CD14-positive monocyte (primary cell): ENCODE data around the gene PLAC9. TPM values are rescaled to one million over a fixed set of nuclear protein-coding genes. Genes with fewer than 3 reads are reported as not detected.

Source experiments
- DNase-seq, 3 donors: peaks; one replicate each; pipeline ENCODE4 v3.0.0-alpha.2; 2011 to 2022
- H2AFZ ChIP-seq: 2 replicates; pipeline ENCODE4 v1.6.0; 2012; ENCODE audit warnings: mild to moderate bottlenecking, low read depth, low read length, inconsistent platforms; ENCODE audit not compliant: insufficient read depth, poor library complexity, severe bottlenecking
- H3K27ac ChIP-seq, 2 donors: 1 replicate in 1 of 2; 2 replicates in 1 of 2; pipeline ENCODE4 v1.5.1; 2012 to 2013; ENCODE audit warnings: low read length in 2 of 2, control low read depth in 1 of 2, inconsistent platforms in 1 of 2, low read depth in 1 of 2, mild to moderate bottlenecking in 1 of 2
- H3K27me3 ChIP-seq, 2 donors: one replicate each; pipeline versions ENCODE4 v1.6.0 to v1.6.1; 2011 to 2013; ENCODE audit warnings: low read length in 2 of 2; ENCODE audit not compliant: control insufficient read depth in 2 of 2, insufficient read depth in 2 of 2
- H3K36me3 ChIP-seq, 2 donors: replicated peaks in 1 of 2; 1 replicate in 1 of 2; 2 replicates in 1 of 2; pipeline versions ENCODE4 v1.5.1 to v1.6.1; 2012 to 2013; ENCODE audit warnings: low read length in 2 of 2, control low read depth in 1 of 2, inconsistent platforms in 1 of 2, mild to moderate bottlenecking in 1 of 2; ENCODE audit not compliant: insufficient read depth in 2 of 2, control insufficient read depth in 1 of 2
- H3K4me1 ChIP-seq, 2 donors: 1 replicate in 1 of 2; 2 replicates in 1 of 2; pipeline versions ENCODE4 v1.5.1 to v1.6.1; 2012 to 2013; ENCODE audit warnings: low read length in 2 of 2, control low read depth in 1 of 2, inconsistent platforms in 1 of 2, mild to moderate bottlenecking in 1 of 2, moderate library complexity in 1 of 2; ENCODE audit not compliant: insufficient read depth in 2 of 2, control insufficient read depth in 1 of 2
- H3K4me2 ChIP-seq: replicated peaks from 2 replicates; pipeline ENCODE3; 2012; ENCODE audit warnings: low read length, moderate library complexity, mild to moderate bottlenecking; ENCODE audit not compliant: poor library complexity, severe bottlenecking; ENCODE audit errors: extremely low read depth
- H3K4me3 ChIP-seq, 3 experiments: fragments of 200-600 bp in 1 of 3; sonication (generic) in 1 of 3; replicated peaks in 1 of 3; 1 replicate in 2 of 3; 2 replicates in 1 of 3; pipeline ENCODE4 v1.5.1; 2011 to 2013; ENCODE audit warnings: low read length in 3 of 3, mild to moderate bottlenecking in 3 of 3, control low read depth in 2 of 3, low read depth in 2 of 3, inconsistent platforms in 1 of 3, moderate library complexity in 1 of 3
- H3K79me2 ChIP-seq: 2 replicates; pipeline ENCODE4 v1.6.0; 2012; ENCODE audit warnings: mild to moderate bottlenecking, control low read depth, inconsistent platforms, low read length, moderate library complexity; ENCODE audit not compliant: insufficient read depth
- H3K9ac ChIP-seq: 2 replicates; pipeline ENCODE4 v1.6.0; 2017; ENCODE audit warnings: low read length, mild to moderate bottlenecking; ENCODE audit not compliant: insufficient read depth, poor library complexity, severe bottlenecking
- H3K9me3 ChIP-seq, 2 donors: replicated peaks in 1 of 2; 1 replicate in 1 of 2; 2 replicates in 1 of 2; pipeline versions ENCODE4 v1.5.1 to v1.6.1; 2012 to 2013; ENCODE audit warnings: low read length in 2 of 2, control low read depth in 1 of 2; ENCODE audit not compliant: control insufficient read depth in 1 of 2, insufficient read depth in 1 of 2
- H4K20me1 ChIP-seq: 2 replicates; pipeline ENCODE4 v1.6.0; 2012; ENCODE audit warnings: mild to moderate bottlenecking, low read length, control low read depth, moderate library complexity; ENCODE audit not compliant: insufficient read depth
- H3K27ac Mint-ChIP-seq, 7 donors: one replicate each; pipeline ENCODE4 v1.8.0; 2020; ENCODE audit warnings: mild to moderate bottlenecking in 7 of 7, mixed read lengths in 7 of 7, moderate library complexity in 6 of 7, inconsistent platforms in 2 of 7
- H3K27me3 Mint-ChIP-seq, 3 donors: one replicate each; pipeline ENCODE4 v1.8.0; 2021 to 2022; ENCODE audit warnings: low read depth in 3 of 3, mild to moderate bottlenecking in 3 of 3, mixed read lengths in 3 of 3, moderate library complexity in 3 of 3, inconsistent platforms in 1 of 3
- H3K36me3 Mint-ChIP-seq, 2 donors: one replicate each; pipeline ENCODE4 v1.8.0; 2020; ENCODE audit warnings: mixed read lengths in 2 of 2, inconsistent platforms in 1 of 2, mild to moderate bottlenecking in 1 of 2
- H3K4me1 Mint-ChIP-seq: one replicate; pipeline ENCODE4 v1.8.0; 2020; ENCODE audit warnings: mild to moderate bottlenecking, mixed read lengths
- H3K4me3 Mint-ChIP-seq, 2 donors: one replicate each; pipeline ENCODE4 v1.8.0; 2020; ENCODE audit warnings: mild to moderate bottlenecking in 2 of 2, mixed read lengths in 2 of 2, moderate library complexity in 1 of 2
- H3K9me3 Mint-ChIP-seq, 7 donors: one replicate each; pipeline ENCODE4 v1.8.0; 2020 to 2022; ENCODE audit warnings: mixed read lengths in 7 of 7, mild to moderate bottlenecking in 6 of 7, moderate library complexity in 6 of 7, inconsistent platforms in 2 of 7
- WGBS: methylation state at CpG from one replicate; pipeline ENCODE4 v1.1.5; 2013; ENCODE audit warnings: missing lambda C conversion rate; ENCODE audit not compliant: insufficient coverage; 5-methylcytosine and 5-hydroxymethylcytosine counted together
- intact Hi-C, 2 donors: fragments of 100-400 bp; cut with micrococcal nuclease; formaldehyde crosslinking; loops; one replicate each; pipeline versions ENCODE4 v1.15.0 to v1.15.1; 2023
- polyA plus RNA-seq, 3 donors: library from polyadenylated mRNA; depleted of rRNA in 1 of 3; unstranded in 2 of 3; stranded (reverse) in 1 of 3; fragments of 300-500 nt in 2 of 3; fragments of >200 nt in 1 of 3; fragmentation: Illumina TruSeq in 2 of 3; gene quantifications; 1 replicate in 2 of 3; 2 replicates in 1 of 3; pipeline ENCODE4 v1.2.3, GENCODE V29; 2012 to 2021
- TF ChIP-seq, protein P1 (sequence below): fragments of 200-600 bp; IDR thresholded peaks from one replicate; pipeline ENCODE4 v1.8.0; 2022; ENCODE audit warnings: antibody characterized with exemption, mild to moderate bottlenecking

PLAC9 gene
- polyA plus RNA-seq, 3 donors = not detected

DNA sequence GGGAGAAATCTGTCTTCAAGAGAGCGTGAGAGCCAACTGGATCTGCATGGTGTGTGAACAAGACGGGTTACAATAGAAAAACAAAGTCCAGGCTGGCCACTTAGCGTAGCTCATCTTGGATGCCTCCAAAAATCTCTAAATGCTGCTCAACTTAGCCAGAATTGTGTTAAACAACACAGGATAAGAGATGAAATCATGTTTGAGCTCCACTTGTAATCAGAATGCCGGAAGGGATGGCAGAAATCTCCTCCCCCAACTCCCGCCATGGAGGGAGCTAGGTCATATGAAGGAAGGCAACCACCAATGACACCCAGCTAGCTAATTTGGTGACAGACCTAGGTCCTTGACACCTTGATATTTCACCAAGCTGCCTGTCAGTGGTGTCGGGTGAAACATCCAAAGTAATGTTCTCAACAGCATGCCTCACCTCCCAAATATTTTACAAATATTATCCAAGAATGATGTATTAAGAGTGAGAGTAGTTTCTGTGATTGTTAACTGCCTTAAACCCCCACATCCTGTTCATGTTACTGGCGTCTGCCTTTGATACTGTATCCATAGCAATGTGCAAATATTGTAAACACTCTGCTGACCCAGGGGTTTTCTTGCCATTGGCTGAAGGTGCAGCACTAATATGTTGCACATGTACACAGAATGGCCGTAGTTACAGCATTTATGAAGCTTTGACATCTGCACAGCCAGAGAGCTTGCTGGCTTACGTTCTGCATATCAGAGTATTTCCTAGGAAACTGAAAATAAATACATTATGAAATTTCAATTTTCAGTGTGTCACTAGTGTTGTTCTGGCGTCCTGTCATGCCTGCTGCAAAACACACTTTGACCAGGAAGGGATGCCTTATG lies 28.2 kb upstream of the PLAC9 start:
- Histone ChIP-seq H3K27me3 (no peaks in the 10 kb centered on the region), H3K27ac (no peak overlapping the region), H3K9me3 (peaks cover 16 to 18% of the 10 kb centered on the region in 2 donors), H3K4me3 (no peak overlapping the region), H3K4me1 (no peaks in the 10 kb centered on the region), H4K20me1 (no peaks in the 10 kb centered on the region), H3K9ac (no peak overlapping the region), H3K79me2 (no peaks in the 10 kb centered on the region), H2AFZ (no peak overlapping the region), H3K4me2 (no peak overlapping the region), H3K36me3 (no peaks in the 10 kb centered on the region)
- H3K27me3 Mint-ChIP-seq = peaks cover 2 to 5% (median 3%) of the 10 kb centered on the region in 3 donors
- 85% methylated on average over 4 of the region's 10 CpGs for WGBS
- H3K4me3 Mint-ChIP-seq = no peak overlapping the region
- no peaks in the 10 kb centered on the region for H3K36me3 Mint-ChIP-seq
- TF ChIP-seq, protein P1, sequence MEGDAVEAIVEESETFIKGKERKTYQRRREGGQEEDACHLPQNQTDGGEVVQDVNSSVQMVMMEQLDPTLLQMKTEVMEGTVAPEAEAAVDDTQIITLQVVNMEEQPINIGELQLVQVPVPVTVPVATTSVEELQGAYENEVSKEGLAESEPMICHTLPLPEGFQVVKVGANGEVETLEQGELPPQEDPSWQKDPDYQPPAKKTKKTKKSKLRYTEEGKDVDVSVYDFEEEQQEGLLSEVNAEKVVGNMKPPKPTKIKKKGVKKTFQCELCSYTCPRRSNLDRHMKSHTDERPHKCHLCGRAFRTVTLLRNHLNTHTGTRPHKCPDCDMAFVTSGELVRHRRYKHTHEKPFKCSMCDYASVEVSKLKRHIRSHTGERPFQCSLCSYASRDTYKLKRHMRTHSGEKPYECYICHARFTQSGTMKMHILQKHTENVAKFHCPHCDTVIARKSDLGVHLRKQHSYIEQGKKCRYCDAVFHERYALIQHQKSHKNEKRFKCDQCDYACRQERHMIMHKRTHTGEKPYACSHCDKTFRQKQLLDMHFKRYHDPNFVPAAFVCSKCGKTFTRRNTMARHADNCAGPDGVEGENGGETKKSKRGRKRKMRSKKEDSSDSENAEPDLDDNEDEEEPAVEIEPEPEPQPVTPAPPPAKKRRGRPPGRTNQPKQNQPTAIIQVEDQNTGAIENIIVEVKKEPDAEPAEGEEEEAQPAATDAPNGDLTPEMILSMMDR = no peak
- peaks cover 11 to 19% (median 17%) of the 10 kb centered on the region in 7 donors for H3K9me3 Mint-ChIP-seq
- no peak overlapping the region for H3K27ac Mint-ChIP-seq
- intact Hi-C loops = no loop called here
- no peak for DNase-seq
- no peaks in the 10 kb centered on the region for H3K4me1 Mint-ChIP-seq

DNA sequence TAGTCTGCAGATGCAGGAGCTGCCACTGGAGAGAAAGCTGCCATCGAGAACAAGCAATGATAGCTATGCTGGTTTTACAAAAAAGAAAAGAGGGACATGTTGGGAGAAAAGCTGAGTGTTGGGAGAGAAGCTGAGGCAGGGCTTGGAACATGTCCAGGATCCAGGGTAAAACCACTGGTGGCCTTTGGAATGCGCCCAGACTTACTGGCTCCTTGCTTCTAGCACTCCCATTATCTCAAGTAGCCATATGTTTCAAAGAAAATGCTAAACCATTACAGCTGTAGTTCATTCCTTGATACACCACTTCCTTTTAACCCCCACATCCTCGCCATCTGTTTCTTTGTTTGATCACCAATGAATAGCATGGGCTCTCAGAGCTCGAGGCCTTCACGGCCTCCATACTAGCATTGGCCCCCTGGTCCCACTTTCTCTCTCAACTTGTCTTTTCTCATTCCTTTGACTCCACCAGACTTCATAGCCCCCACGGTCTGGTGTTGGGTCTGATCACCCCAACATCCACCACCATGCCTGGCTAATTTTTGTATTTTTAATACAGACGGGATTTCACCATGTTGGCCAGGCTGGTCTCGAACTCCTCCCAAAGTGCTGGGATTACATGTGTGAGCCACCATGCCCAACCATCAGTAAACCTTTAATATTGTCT lies 23.8 kb upstream of the PLAC9 start:
- Histone ChIP-seq H3K4me2 (no peak overlapping the region), H3K27ac (no peak overlapping the region), H3K27me3 (no peaks in the 10 kb centered on the region), H3K4me1 (no peaks in the 10 kb centered on the region), H3K79me2 (no peaks in the 10 kb centered on the region), H3K9me3 (peaks cover 27% of the 10 kb centered on the region in 2 donors), H2AFZ (no peak overlapping the region), H3K36me3 (no peaks in the 10 kb centered on the region), H3K9ac (no peak overlapping the region), H4K20me1 (no peaks in the 10 kb centered on the region), H3K4me3 (no peak overlapping the region)
- H3K27ac Mint-ChIP-seq = peak overlapping the region in 1 of 7 donors; percentile 28
- H3K27me3 Mint-ChIP-seq = peaks cover 0 to under 1% (median 0%) of the 10 kb centered on the region in 3 donors
- H3K36me3 Mint-ChIP-seq = no peaks in the 10 kb centered on the region
- no peaks in the 10 kb centered on the region for H3K4me1 Mint-ChIP-seq
- TF ChIP-seq, protein P1 = no peak
- H3K9me3 Mint-ChIP-seq = peaks cover 22 to 36% (median 29%) of the 10 kb centered on the region in 7 donors
- intact Hi-C loops = no loop called here
- no peak for DNase-seq
- H3K4me3 Mint-ChIP-seq = peak overlapping the region in 1 of 2 donors; percentile 2
- 81% methylated on average over 5 of the region's 8 CpGs for WGBS
